ENCODE results near the gene S100A13.
"Not testable (repeated sequence)": the region's sequence is repeated elsewhere in the genome, so short reads cannot be mapped to it uniquely, and the experiment has no call there.

DNA sequence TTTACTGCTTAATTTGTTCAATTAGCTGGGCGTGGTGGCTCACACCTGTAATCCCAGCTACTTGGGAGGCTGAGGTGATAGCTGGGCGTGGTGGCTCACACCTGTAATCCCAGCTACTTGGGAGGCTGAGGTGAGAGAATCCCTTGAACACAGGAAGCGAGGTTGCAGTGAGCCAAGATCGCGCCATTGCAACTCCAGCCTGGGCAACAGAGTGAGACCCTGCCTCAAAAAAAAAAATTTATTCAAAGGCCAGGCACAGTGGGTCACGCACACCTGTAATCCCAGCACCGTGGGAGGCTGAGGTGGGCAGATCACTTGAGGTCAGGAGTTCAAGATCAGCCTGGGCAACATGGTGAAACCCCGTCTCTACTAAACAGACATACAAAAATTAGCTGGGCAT is 41.4 kb upstream of the S100A13 start:
- TF ChIP-seq, protein P1, sequence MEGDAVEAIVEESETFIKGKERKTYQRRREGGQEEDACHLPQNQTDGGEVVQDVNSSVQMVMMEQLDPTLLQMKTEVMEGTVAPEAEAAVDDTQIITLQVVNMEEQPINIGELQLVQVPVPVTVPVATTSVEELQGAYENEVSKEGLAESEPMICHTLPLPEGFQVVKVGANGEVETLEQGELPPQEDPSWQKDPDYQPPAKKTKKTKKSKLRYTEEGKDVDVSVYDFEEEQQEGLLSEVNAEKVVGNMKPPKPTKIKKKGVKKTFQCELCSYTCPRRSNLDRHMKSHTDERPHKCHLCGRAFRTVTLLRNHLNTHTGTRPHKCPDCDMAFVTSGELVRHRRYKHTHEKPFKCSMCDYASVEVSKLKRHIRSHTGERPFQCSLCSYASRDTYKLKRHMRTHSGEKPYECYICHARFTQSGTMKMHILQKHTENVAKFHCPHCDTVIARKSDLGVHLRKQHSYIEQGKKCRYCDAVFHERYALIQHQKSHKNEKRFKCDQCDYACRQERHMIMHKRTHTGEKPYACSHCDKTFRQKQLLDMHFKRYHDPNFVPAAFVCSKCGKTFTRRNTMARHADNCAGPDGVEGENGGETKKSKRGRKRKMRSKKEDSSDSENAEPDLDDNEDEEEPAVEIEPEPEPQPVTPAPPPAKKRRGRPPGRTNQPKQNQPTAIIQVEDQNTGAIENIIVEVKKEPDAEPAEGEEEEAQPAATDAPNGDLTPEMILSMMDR (IDR thresholded peaks at IDR 0.05), result not testable (repeated sequence)
- TF ChIP-seq TCF7L2 (IDR thresholded peaks at IDR 0.05; ENCODE audit: low read depth, low read length); POLR2AphosphoS5 (IDR thresholded peaks at IDR 0.05; ENCODE audit: low read depth, low read length); SIN3A (IDR thresholded peaks at IDR 0.05; ENCODE audit: borderline replicate concordance, insufficient read depth, low read depth, low read length): not testable (repeated sequence)
- TF ChIP-seq, protein P2, sequence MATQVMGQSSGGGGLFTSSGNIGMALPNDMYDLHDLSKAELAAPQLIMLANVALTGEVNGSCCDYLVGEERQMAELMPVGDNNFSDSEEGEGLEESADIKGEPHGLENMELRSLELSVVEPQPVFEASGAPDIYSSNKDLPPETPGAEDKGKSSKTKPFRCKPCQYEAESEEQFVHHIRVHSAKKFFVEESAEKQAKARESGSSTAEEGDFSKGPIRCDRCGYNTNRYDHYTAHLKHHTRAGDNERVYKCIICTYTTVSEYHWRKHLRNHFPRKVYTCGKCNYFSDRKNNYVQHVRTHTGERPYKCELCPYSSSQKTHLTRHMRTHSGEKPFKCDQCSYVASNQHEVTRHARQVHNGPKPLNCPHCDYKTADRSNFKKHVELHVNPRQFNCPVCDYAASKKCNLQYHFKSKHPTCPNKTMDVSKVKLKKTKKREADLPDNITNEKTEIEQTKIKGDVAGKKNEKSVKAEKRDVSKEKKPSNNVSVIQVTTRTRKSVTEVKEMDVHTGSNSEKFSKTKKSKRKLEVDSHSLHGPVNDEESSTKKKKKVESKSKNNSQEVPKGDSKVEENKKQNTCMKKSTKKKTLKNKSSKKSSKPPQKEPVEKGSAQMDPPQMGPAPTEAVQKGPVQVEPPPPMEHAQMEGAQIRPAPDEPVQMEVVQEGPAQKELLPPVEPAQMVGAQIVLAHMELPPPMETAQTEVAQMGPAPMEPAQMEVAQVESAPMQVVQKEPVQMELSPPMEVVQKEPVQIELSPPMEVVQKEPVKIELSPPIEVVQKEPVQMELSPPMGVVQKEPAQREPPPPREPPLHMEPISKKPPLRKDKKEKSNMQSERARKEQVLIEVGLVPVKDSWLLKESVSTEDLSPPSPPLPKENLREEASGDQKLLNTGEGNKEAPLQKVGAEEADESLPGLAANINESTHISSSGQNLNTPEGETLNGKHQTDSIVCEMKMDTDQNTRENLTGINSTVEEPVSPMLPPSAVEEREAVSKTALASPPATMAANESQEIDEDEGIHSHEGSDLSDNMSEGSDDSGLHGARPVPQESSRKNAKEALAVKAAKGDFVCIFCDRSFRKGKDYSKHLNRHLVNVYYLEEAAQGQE (IDR thresholded peaks at IDR 0.05; ENCODE audit: insufficient read depth in 1 of 2, low read depth in 2 of 2, low read length in 1 of 2), result not testable (repeated sequence)

All from Panc1 (cell line).